HG03196 (cell line): Measurements from ENCODE around the gene DOK5.

Source experiments
- ATAC-seq: cut with Tn5 transposase; IDR thresholded peaks from one replicate; pipeline ENCODE4 v1.9.1; 2021; ENCODE audit not compliant: unreplicated experiment

Gene DOK5

DNA sequence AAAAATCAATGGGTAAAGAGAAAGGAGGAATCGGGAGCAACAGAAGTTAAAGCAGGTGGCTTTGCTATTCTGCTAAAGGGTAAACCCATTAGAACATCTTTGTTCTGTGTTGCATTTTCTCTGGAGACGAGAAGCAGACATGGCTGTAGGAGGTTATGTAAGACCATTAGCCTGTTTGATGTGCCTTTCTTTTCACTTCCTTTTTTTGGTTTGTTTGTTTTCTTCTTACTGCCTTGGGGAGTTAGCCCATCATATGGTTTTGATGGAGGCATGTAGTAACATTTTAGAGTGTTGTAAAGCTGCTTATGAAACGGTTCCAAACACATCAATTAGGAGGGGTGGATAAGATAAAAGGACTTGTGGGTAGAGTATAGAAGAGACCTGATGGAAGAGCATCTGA lies 131.0 kb downstream of the DOK5 start:
- ATAC-seq: no peak

DNA sequence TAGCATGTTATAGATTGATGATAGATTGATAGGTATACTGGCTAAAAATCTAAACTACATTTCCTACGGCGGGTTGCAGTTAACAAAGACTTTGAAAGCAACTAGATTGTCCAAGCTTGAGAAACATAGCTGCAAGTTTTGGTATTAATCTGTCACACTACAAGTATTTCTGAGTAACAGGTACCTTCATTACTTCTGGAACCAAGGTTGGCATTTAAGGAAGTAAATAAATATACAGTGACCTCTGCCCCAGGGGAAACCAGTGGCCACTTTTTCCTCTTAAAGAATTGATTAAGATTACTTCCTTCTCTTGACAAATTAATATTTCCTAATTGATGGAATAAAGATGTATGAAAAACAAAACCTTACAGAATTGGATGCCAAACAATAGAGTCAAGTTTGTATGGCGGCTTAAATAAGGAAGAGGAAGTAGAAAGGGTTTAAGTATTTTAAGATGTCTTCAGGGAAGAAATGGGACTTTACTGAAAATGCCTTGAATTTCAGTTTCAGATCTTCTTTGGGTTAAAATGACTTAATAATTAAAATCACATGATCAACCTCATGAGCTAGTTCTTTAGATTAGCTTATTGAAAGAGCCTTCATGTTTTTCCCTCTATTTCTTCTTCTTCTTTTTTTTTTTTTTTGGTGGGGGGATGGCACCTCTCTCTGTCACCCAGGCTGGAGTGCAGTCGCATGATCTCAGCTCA lies 132.8 kb downstream of the DOK5 start:
- no peak for ATAC-seq

DNA sequence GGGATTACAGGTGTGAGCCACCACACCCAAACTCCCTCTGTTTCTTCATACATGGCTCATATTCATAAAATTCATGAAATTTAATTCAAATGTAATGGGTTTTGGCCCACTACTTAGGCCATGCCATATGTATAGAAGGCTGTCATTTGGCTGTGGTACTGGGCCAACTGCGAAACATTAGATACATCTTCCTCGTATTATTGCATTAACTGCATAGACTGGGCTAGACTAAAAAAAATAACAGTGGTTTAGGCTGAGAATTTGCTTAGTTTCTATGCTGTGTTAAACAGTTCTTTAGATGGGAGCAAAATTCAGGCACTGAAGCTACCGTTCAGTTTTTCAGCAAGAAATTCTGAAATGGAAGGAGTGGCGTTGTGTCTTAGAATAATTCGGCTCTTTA lies 133.6 kb downstream of the DOK5 start:
- ATAC-seq: no peak

DNA sequence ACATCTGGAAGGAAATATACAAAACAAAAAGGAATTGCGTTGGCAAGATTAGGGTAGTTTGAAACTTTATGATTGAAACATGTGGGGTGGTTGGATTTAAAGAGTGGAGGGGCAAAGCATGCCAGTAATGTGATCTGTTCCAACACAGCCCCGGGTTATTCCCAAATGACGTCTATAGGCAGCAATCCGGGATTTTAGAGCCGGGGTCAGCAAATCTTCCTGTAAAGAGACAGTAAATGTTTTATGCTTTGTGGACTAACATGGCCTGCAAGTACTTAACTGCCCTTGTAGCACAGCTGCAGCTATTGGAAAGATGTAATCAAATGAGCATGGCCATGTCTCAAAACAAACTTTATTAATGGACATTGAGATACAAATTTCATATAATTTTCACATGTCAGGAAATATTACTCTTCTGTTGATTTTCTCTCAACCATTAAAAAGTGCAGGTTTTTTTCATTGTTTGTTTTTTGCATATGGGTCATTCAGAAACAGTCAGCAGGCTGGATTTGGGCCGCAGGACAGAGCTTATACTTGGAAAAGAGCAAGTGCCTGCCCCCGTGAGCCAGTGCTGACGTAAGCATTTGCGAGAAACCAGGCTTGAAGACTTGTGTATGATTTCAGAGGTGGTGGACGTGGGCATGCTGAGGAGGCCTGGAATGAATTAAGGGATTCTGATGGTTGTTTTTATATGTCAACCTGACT lies 136.5 kb downstream of the DOK5 start:
- ATAC-seq: no peak

DNA sequence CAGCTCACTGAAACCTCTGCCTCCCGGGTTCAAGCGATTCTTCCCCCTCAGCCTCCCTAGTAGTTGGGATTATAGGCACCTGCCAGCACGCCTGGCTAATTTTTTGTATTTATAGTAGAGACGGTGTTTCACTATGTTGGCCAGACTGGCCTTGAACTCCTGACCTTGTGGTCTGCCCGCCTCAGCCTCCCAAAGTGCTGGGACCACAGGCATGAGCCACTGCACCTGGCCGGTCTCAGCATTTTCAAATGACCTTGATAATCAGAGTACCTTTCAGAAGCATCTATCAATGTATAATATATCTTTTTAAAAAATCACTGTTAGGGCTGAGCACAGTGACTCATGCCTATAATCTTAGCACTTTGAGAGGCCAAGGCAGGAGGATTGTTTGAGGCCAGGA lies 143.0 kb downstream of the DOK5 start:
- ATAC-seq: no peak

DNA sequence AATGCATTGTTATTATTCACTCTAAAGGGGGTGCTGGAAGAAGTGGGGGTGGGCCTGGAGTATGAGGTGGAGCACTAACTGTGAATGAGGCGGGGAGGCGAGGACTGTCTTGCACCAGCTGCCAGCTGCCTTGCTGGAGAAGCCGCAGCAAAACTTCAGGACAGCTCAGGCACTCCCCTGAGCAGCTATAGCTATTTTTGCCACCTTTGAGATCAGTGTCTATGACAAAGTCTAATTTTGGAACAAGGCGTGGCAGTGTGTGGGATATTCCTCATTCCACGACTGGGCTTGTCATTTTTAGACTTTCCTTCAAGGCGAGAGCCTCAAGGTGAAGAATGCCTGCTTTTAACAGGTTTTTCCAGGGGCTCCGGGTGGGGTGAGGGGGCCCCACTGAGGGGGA lies 143.8 kb downstream of the DOK5 start:
- no peak for ATAC-seq

DNA sequence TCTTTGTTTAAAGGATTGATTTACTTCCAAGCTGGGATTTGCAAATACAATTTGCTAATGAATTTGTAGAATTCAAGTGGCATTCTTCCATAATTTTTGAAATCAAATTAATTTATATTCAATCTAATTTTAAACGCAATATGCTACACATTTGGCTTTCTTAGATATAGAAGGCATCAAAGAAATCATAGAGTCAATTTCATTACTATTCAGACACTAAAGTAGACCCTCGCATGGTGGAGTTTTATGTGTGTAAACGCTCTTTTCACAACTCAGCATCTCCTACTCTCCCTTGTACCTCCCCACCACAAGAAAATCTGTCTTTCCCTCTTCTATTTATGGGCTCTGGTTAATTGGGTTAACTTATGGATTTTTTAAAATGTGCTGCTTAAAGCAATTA lies 144.3 kb downstream of the DOK5 start:
- no peak for ATAC-seq

DNA sequence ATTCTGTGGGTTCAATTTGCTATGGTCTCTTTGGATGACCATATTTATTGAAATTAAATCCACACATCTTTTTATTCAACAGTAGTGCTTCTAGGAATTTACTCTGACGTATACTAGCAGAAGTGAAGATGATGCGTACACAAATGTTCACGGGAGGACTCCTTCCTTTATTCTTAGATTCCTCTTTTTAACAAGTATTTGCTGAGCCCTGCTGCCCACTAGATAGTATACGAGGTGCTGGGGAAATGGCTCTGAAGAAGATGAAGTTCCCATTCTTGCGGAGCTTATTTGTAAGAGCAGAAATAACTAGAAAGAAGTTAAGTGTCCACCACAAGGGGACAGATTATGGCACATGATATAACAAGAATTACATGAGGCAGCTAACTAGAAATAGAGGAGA lies 145.2 kb downstream of the DOK5 start:
- ATAC-seq: no peak

DNA sequence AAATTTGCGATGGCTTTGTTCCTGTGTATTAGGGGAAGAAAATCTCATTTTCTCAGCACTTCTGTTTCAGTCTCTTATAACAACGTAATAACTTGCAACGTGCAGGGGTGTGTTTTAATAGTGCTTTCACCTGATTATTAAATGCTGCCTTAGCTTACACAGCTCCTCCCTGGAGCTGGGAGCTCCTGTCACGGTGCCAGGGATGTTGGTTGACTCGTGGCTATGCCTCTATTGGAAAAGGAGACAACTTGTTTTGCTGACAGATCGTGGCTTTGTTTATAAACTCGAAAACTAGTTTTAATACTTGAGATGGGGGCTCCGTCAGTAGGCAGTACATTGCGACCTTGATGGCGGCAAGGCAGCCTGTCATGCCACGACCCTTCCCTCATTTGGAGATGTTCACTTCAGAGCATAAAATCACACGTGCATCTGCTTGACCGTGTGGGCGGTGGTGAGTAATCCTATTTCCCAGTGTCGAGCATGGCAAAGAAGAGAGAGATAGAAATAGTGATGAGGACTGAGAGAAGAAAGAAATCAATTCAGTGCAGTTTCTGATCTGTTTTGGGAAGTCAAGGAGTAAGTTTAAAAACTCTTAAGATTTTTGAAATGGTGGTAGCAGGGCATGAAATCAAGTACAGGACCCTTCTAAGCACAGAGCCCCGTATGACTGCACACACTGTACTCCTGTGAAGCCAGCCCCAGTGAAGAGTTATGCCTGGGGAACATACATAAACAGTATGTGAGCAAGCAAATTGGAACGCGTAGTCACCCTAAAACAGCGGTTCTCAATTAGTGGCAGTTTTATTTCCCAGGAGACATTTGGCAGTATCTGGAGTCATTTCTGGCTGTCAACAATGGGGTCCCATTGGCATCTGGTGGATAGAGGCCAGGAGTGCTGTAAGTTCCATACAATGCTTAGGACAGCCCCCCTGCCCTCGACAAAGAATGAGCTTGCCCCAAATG lies 147.2 kb downstream of the DOK5 start:
- ATAC-seq: no peak

DNA sequence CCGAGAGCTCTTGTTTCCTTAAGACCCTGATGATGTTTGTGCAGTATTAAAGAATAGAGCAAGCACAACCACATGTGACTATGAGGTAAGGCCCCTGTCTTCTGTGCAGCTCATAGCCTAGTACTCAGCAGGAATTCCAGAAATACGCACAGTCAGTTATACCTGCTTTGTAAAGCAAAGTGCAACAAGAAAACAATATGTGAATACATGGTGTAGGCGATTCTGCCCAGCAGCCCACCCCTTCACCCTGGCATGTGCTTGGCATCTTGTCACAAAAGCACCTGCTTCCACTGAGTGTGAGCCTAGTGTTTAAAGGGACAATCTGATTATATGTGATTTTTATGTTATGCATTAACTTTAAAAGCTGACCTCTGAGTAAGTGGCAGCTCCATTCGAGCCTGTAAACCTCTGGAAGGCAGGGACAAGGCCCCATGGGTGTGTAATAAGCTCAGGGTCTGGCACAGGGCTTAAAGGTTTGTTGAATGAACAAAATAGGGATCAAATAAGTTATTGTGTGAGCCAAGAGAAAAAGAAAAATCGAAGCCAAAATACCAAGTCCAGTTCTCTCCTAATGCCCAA lies 148.7 kb downstream of the DOK5 start:
- no peak for ATAC-seq

DNA sequence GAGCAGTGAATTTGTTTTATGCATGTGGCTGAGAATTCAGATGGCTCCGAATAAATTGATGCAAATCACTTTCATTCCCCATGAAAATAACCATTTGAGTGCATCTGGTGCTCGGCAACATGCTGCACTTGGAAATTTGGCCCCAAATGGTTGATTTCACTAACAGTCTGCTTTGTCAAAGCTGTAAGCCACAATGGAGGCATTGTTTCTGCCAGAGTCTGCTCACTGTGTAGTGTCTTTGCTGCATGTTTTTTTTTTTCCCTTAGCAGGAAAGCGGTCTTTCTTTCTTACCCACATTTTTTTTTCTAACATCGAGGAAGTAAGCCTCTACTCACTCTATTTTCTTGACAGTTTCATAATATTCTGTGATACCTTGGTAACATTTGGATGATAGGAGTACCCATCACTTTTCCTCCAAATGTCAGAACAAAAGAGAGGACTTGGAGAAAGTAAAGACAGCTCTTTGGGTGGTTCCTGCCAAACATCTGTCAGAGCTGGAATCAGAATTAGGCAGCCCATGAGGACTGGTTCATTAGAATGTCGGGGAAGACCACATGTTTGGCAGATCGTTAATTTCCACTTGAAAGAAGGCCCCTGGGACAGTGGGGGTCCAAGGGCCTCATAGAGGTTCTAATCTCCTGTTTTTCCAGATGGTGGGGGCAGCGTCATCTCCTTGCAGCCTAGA lies 149.5 kb downstream of the DOK5 start:
- no peak for ATAC-seq

DNA sequence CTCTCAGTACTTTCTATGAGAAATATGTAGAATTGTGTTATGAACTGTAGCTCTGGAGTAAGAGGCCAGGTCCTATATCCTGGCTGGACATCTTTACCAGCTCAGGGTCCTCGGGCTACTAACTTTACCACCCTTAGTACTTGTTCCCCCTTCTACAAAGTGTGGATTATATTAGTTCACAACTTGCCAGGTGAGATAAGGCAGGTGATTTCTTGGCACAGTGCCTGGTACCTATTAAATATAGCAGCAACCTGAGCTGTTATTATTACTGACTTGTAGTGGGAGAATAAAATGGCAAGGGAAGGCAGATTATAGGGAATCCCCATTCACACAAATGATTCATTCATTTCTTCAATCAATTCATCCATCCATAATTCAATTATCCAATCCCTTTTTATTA lies 150.1 kb downstream of the DOK5 start:
- no peak for ATAC-seq

DNA sequence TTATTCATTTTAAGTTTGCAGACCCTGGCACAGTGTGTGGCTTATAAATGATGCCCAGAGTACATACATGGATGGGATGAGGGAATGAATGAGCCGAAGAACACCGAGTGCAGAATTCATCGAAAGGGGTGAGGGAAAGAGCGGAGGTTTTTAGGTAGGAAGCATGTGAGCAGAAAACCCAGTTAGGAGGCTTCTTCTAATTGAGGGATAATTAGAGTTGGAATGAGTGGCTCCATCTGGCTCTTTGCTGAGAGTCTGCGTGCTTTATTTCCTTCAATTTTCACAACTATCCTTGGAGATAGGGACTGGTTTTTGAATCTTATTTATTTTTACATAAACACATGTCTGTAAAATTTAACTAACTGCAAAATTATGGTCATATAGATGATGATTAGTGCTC lies 150.7 kb downstream of the DOK5 start:
- ATAC-seq: no peak

DNA sequence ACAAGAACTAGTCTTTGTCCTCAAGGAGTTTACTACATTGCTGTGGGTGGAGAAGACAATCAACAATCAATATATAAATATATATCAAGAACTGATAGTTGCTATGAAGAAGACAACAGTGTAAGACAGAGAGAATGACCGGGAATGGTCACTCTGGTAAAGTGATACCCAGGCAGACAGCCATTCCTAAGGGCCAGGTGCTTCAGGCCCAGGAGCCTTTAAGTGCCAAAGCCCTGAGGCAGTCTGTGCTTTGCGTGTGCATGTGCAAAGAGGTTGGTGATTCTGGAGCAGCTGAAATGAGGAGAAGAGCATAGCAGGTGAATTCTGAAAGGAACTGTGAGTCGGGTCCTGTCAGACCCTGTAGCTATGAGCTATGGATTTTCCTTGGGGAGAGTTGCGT lies 154.2 kb downstream of the DOK5 start:
- no peak for ATAC-seq

DNA sequence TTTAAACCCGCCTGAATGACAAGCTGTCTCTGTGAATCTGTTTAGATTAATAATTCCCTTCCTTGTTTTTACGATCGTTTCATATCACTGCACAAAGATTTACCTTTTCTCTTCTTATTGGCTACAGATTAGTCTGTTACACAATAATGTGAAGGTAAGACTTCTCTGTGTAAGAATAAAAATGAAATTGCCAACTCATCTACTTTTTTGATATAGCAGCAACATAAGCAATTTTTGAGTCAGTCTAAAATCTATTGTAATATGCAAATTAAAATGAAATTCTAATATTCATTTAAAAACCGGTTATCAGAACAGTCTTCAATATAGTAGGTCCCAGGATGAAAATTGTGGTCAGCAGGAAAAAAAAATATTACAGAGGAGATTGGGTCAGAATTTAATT lies 155.2 kb downstream of the DOK5 start:
- ATAC-seq: no peak

DNA sequence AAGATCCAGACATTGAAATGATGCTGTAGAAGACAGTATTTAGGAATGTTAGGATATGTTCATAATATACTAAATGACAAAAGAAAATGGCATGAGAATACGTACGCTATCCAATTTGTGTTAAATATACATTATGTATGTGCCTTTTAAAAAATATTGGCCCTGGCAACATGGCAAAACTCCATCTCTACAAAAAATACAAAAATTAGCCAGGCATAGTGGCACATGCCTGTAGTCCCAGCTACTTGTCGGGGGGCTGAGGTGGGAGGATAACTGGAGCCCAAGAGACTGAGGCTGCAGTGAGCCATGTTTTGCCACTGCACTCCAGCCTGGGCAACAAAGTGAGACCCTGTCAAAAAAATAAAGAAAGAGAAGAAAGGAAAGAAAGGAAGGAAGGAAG lies 155.7 kb downstream of the DOK5 start:
- ATAC-seq: no peak

DNA sequence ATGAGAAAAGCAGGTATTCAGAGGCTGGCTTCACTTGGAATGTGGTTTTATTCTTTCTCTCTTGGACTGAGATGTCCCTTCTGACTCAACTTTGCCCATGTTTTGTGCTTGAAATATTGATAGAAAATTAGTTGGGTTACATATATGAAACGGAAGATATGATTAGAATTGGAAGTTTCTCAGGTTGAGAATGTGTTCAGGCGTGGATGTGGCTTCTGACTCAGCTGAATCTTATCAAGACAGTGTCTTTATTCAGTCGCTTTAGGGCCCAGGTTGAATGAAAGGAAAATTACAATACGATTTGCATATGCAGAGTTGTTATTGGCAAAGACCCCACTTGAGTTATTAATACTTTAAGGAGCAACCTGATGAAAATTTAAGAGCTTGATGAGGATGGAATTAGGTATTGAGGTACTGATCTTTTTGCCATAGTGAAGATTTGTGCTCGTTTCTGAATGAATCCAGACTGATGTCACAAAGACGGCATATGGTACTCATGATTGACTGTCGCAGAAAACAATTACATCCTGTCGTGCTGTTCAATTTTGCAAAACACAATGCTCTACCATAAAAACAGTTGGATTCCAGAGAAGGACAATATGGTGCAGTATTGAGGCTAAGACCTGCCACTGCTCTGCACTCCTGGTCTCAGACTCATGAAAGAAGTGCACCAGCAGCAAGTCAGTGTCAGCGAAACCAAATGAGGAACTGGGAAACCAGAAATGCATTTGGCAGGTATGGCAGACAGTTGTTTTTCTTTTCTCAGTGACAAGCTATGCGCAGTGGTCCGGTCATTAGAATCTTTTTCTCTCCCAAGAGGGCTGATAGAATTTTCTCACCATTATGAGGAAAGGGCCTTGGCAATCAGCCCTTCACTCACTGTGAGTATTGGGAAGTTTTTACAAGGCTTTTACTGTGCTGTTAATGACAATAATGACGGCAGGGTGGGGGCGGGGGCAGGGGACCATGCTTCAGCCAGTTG lies 158.3 kb downstream of the DOK5 start:
- ATAC-seq: peak; percentile 92

DNA sequence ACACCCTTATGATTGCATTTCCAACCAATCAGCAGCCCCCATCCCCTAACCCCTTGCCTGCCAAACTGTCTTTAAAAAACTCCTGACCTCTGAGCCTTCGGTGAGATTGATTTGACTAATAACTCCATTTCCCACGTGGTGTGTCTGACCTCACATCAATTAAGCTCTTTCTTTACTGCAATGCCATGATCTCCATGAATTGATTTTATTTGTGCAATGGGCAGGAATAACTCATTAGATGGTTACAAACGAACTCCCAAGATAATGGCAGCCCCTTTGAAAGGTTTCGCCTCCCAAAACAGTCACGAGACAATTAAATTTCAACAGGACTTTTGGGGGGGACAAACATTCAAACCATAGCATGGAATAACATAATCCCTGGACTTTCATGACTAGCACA lies 161.2 kb downstream of the DOK5 start:
- ATAC-seq: no peak

DNA sequence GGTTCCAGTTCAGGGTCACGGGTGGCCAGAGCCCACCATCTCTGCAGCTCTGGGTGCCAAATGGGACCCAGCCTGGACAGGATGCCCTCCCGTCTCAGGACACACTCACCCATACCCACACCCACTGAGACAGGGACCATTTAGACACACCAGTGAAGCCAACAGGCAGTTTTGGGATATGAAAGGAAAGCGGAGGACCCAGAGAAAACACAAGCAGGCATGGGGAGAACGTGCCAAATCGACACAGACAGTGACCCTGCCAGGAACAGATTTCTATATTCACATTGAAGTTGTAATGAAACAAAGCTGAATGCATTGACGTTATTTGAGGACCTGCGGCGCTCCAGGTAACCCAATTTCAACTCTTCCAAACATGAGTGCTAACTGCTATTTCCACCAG lies 164.5 kb downstream of the DOK5 start:
- ATAC-seq: no peak

DNA sequence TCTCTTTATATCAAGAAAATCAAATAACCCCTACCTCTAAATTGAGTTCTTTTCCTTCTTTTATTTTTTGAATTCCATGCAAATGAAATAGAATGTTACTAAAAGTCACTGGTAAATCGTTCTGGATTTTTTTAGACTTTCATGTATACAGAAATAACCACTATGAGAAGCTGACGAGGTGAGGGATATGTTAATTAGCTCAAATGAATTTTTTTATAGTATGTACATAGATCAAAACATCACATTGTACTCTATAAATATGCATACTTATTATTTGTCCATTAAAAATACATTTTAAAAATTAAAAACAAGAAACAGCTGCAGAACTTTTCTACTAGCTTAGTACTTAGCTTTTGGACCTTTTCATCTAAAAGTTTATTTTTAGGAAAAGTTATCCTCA lies 165.4 kb downstream of the DOK5 start:
- no peak for ATAC-seq
